GM18867 (cell line): Measurements from ENCODE around the gene LTBP1.

Experiments
- ATAC-seq: cut with Tn5 transposase; IDR thresholded peaks from one replicate; pipeline ENCODE4 v1.9.1; 2021; ENCODE audit warnings: mild to moderate bottlenecking, moderate library complexity; ENCODE audit not compliant: unreplicated experiment

Gene LTBP1

GRCh38 chr2:33242845-33243244 is 296.1 kb downstream of the LTBP1 start:
- no peak for ATAC-seq

- ATAC-seq, result no peak
These were observed 299.7 kb downstream of the LTBP1 start for GRCh38 chr2:33246432-33246831.

GRCh38 chr2:33247365-33247764 is 300.6 kb downstream of the LTBP1 start:
- no peak for ATAC-seq

GRCh38 chr2:33250417-33251029 is 303.8 kb downstream of the LTBP1 start:
- ATAC-seq, result no peak

- ATAC-seq, result no peak
These were observed 309.5 kb downstream of the LTBP1 start for GRCh38 chr2:33256162-33256755.

DNA sequence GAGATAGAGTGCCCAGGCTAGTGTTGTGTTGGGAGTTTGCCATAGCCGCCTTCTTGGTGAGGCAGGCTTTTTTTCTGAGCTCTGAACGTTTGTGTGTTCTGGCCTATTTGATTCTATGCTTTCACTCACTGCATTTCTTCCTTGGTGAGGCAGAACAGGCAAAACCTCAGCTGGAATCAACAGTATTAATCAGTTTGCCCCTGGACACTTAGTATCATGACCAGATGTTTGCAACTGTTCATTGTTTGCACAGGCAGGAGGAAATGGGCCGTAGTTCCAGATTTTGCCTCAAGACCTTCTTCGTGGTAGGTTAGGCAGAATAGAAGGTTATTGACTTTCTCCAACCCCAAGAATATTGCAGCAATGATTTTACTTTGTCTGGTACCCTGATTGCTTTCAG is 311.6 kb downstream of the LTBP1 start:
- ATAC-seq, result no peak

DNA sequence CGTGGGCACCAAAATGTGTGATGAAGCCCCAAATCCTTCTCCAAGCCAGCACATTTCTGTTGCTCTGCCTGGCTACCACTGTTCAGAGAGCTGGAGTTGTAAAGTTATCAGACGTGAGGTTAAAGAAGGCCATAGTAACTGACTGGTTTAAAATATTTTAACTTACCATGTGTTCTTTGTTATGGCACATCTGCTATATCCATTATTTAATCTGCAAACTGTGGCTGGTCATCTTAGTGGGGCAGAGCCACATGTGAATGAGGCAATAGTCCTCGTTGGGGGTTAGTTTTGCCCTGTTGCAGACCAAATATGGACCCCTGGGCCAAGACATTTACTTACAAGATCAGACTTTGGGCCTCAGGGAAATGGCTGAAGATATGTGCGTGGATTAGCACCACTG is 315.3 kb downstream of the LTBP1 start:
- no peak for ATAC-seq

DNA sequence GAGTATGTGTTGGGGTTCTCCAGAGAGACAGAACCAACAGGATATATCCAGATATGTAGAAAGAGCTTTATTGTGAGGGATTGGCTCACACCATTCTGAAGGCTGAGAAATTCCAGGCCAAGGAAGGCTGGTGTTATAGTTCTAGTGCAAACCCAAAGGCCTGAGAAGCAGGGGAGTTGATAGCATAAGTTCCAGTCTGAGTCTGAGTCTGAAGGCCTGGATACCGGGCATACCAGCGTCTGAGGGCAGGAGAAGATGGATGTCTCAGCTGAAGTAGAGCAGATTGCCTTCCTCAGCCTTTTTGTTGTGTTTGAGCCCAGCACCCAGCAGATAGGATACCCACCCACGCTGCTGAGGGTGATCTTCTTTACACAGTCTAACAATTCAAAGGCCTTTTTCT is 318.0 kb downstream of the LTBP1 start:
- ATAC-seq, result no peak

- ATAC-seq, result no peak
These were observed 319.0 kb downstream of the LTBP1 start for GRCh38 chr2:33265584-33266338.

DNA sequence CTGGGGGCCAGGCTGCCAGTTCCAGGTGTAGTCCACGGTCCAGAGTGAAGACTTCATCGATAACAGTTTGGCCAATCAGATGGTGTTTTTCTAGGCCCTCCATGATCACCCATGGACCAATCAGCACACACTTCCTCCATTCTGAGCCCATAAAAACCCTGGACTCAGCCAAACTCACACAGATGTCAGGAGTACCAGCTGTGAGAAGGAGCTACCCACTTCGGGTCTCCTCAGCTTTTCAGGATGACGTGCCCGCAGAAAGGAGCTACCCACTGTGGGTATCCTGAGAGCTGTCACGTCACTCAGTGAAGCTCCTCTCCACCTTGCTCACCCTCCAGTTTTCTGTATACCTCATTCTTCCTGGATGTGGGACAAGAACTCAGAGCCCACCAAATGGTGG is 319.7 kb downstream of the LTBP1 start:
- ATAC-seq, result no peak

GRCh38 chr2:33267043-33267442 is 320.3 kb downstream of the LTBP1 start:
- no peak for ATAC-seq

- no peak for ATAC-seq
These were observed 321.0 kb downstream of the LTBP1 start for GRCh38 chr2:33267756-33268155.

DNA sequence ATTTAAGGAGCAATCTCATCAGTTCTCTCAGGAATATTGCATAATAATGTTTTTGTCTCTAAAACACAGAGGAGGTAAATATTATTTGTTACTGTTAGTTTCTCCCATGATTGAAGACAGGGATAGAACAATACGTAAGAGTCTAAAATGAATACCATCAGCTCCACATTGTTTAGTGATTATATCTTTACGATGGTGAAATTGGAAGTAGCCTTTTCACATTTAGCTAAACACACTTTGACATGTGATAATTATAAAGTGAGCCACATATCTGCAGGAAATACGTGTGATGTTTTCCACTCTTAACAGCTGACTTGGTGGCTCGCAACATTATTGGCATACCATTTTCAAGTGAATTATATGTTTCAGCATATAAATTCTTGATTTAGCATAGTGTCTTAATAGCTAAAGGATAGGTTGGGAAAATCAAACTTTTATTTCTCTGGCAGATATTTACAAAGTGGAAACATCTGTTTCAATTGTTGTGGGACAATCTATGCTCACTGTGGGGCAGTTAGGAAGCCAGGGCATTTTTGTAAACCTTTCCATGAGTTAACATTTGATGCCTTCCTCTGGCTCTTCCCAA is 321.6 kb downstream of the LTBP1 start:
- ATAC-seq, result no peak

DNA sequence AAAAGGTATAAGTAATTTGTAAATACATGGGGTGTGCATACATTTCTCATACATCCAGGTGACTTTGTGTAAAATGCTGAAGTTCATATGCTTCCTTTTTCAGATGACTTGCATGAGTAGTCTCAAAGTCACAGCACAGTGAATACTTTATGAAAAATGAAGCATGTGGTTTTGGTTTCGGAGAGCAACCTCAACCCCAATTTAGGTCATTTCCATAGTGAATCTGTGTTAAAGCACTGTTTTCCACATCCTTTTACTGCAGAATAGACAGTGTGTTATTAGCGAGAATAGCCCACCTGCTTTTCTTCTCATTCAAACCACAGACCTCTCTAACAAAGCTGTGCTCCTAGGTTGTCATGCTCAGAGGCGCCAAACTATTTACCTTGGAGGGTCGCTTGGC is 325.2 kb downstream of the LTBP1 start:
- ATAC-seq, result peak; percentile 88

DNA sequence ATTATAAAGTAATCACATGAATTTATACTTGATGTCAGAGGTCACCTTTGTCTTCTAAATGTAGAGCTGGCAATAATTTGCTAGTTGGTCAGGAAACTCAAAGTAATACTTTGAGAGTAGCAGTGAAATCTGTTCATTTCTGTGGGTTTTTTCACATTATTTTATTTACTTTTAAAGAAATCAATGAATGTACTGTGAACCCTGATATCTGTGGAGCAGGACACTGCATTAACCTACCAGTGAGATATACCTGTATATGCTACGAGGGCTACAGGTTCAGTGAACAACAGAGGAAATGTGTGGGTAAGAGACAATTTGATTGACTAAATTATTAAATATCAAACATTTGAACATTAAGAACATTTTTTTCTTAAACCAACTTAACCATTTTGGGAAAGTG is 326.7 kb downstream of the LTBP1 start:
- ATAC-seq, result no peak

GRCh38 chr2:33274524-33274923 is 327.8 kb downstream of the LTBP1 start:
- no peak for ATAC-seq

- peak; percentile 54 for ATAC-seq
These were observed 329.1 kb downstream of the LTBP1 start for GRCh38 chr2:33275689-33276444.

DNA sequence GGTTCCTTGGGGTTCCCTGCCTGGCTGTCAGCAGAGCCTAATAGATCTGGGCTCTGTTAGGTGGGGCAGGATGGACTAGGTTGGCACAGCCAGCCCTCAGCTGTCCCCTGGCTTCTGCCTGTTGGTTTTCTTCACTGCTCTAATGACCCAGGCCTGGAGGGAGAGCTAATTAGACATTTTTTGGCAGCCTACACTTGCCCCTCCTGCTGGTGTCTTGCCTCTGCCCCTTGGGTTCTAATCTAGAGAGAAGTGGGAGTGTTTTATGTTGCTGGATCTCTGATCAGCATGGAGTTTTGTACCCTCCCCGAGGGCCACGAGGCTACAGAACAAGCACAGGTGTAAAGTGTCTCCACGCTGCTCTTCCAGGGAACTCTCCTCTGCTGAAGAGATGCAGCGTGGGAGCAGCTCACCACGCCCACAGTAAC is 330.3 kb downstream of the LTBP1 start:
- no peak for ATAC-seq

DNA sequence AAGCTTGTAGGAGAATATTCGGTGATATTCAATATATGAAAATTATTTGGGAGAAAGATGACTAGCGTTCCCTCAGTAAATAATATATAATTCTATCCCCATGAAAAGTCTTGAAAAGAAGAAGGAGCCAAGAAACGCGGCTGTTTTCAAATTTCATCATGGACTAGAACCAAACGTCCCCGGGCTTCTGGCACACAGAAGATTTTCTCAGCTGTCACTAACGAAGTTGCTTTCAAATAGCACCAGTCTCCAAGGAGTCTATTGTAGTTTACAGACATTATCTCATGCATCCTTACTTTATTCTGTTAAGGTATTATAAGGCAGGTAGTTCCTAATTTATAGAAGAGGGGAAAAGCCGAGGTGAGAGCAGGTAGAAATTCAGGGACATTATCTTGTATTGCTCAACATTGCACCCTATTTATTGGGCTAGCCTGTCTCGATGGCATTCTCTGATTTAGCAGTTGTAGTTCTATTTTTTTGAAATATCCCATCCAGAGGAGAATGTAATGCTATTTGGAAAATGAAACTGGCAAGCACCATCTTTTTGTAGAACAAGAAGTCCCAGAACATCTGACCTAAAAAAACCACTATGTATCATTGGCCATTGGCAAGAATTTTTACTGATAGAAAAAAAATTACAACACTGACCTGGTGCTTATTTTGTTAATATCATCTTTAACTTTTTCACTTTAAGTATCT is 331.6 kb downstream of the LTBP1 start:
- no peak for ATAC-seq

GRCh38 chr2:33284287-33284686 is 337.5 kb downstream of the LTBP1 start:
- ATAC-seq, result no peak
